NCI-H187 treated with DMSO at 0.1 percent for 48 hours (cell line): ENCODE data around the gene TMEM51.
A peak's percentile ranks its signal among the peaks of the same experiment; 100 is the strongest.

ENCODE experiments used
- DNase-seq: peaks from one replicate; lab custom pipeline; 2025; lab: John Stamatoyannopoulos, UW

The TMEM51 gene

GRCh38 chr1:15246960-15247614, 93.5 kb downstream of the TMEM51 start, which contains the start of gene FHAD1:
Gene FHAD1 (plus strand): TSS chr1:15247223. CDS start chr1:15251785, 4,562 bp downstream.
- DNase-seq = peak; percentile 9

- no peak for DNase-seq
Measured at GRCh38 chr1:15248216-15248615, 94.7 kb downstream of the TMEM51 start.

- DNase-seq = no peak
Measured at GRCh38 chr1:15249081-15249480, 95.5 kb downstream of the TMEM51 start.

- no peak for DNase-seq
Measured at GRCh38 chr1:15251857-15252835, 98.6 kb downstream of the TMEM51 start.

GRCh38 chr1:15254559-15254958, 101.0 kb downstream of the TMEM51 start:
- DNase-seq = no peak

GRCh38 chr1:15255582-15256149, 102.1 kb downstream of the TMEM51 start:
- no peak for DNase-seq

GRCh38 chr1:15256584-15256983, 103.0 kb downstream of the TMEM51 start:
- no peak for DNase-seq

GRCh38 chr1:15257309-15257708, 103.8 kb downstream of the TMEM51 start:
- no peak for DNase-seq

GRCh38 chr1:15258833-15259621, 105.5 kb downstream of the TMEM51 start:
- DNase-seq = no peak

- no peak for DNase-seq
Measured at GRCh38 chr1:15259622-15260007, 106.1 kb downstream of the TMEM51 start.

GRCh38 chr1:15260418-15261154, 107.0 kb downstream of the TMEM51 start:
- DNase-seq = no peak

- DNase-seq = no peak
Measured at GRCh38 chr1:15261155-15262002, 107.8 kb downstream of the TMEM51 start.

GRCh38 chr1:15262003-15262377, 108.4 kb downstream of the TMEM51 start:
- no peak for DNase-seq

- DNase-seq = no peak
Measured at GRCh38 chr1:15262706-15263105, 109.2 kb downstream of the TMEM51 start.

- no peak for DNase-seq
Measured at GRCh38 chr1:15264769-15265168, 111.2 kb downstream of the TMEM51 start.
